Trophoblast cell (in vitro differentiated cells and primary cell): ENCODE data around the gene SMTN.
"Not testable (repeated sequence)": the region's sequence is repeated elsewhere in the genome, so short reads cannot be mapped to it uniquely, and the experiment has no call there.

Source experiments
- DNase-seq, 2 donors: peaks; one replicate each; pipeline ENCODE4 v3.0.0-alpha.2; 2016
- H2AFZ ChIP-seq: 2 replicates; pipeline ENCODE4 v1.6.1; 2013; ENCODE audit warnings: low read length, moderate library complexity, mild to moderate bottlenecking; ENCODE audit not compliant: insufficient read depth, poor library complexity
- H2AK5ac ChIP-seq: 2 replicates; pipeline ENCODE4 v1.6.1; 2013; ENCODE audit warnings: mild to moderate bottlenecking, low read length
- H2BK120ac ChIP-seq: 2 replicates; pipeline ENCODE4 v1.6.1; 2013; ENCODE audit warnings: low read length, mild to moderate bottlenecking, moderate library complexity; ENCODE audit not compliant: insufficient read depth, poor library complexity
- H2BK12ac ChIP-seq: 2 replicates; pipeline ENCODE4 v1.6.1; 2013; ENCODE audit warnings: mild to moderate bottlenecking, low read length, moderate library complexity
- H2BK5ac ChIP-seq: 2 replicates; pipeline ENCODE4 v1.6.1; 2013; ENCODE audit warnings: low read length, low read depth, moderate library complexity, mild to moderate bottlenecking; ENCODE audit not compliant: poor library complexity
- H3K14ac ChIP-seq: 2 replicates; pipeline ENCODE4 v1.6.1; 2013; ENCODE audit warnings: mild to moderate bottlenecking, low read length
- H3K18ac ChIP-seq: 2 replicates; pipeline ENCODE4 v1.6.1; 2013; ENCODE audit warnings: mild to moderate bottlenecking, low read length
- H3K23ac ChIP-seq: 2 replicates; pipeline ENCODE4 v1.6.1; 2013; ENCODE audit warnings: low read length
- H3K27ac ChIP-seq: 2 replicates; pipeline ENCODE4 v1.5.1; 2013; ENCODE audit warnings: low read depth, mild to moderate bottlenecking, inconsistent platforms, low read length, moderate library complexity
- H3K27me3 ChIP-seq: 2 replicates; pipeline ENCODE4 v1.6.1; 2013; ENCODE audit warnings: inconsistent platforms, mild to moderate bottlenecking, low read length, moderate library complexity; ENCODE audit not compliant: insufficient read depth
- H3K36me3 ChIP-seq, 2 experiments: 1 replicate in 1 of 2; 2 replicates in 1 of 2; pipeline ENCODE4 v1.6.1; 2013; ENCODE audit warnings: low read length in 2 of 2, mild to moderate bottlenecking in 2 of 2, moderate library complexity in 1 of 2; ENCODE audit not compliant: insufficient read depth in 2 of 2, control insufficient read depth in 1 of 2
- H3K4ac ChIP-seq: 2 replicates; pipeline ENCODE4 v1.6.1; 2013; ENCODE audit warnings: low read depth, mild to moderate bottlenecking, low read length, moderate library complexity
- H3K4me1 ChIP-seq, 2 experiments: 1 replicate in 1 of 2; 2 replicates in 1 of 2; pipeline ENCODE4 v1.6.1; 2013; ENCODE audit warnings: low read length in 2 of 2, mild to moderate bottlenecking in 2 of 2, moderate library complexity in 1 of 2; ENCODE audit not compliant: insufficient read depth in 2 of 2, control insufficient read depth in 1 of 2
- H3K4me2 ChIP-seq: 2 replicates; pipeline ENCODE4 v1.6.1; 2013; ENCODE audit warnings: inconsistent platforms, mild to moderate bottlenecking, low read length, moderate library complexity
- H3K4me3 ChIP-seq: 2 replicates; pipeline ENCODE4 v1.5.1; 2013; ENCODE audit warnings: mild to moderate bottlenecking, low read depth, low read length, inconsistent platforms
- H3K79me1 ChIP-seq: one replicate; pipeline ENCODE4 v1.6.1; 2013; ENCODE audit warnings: low read length
- H3K79me2 ChIP-seq: 2 replicates; pipeline ENCODE4 v1.6.1; 2013; ENCODE audit warnings: low read length, mild to moderate bottlenecking; ENCODE audit not compliant: control insufficient read depth, insufficient read depth, poor library complexity
- H3K9ac ChIP-seq: 2 replicates; pipeline ENCODE4 v1.6.1; 2013; ENCODE audit warnings: mild to moderate bottlenecking, low read length
- H3K9me3 ChIP-seq: 2 replicates; pipeline ENCODE4 v1.6.1; 2013; ENCODE audit warnings: low read depth, mild to moderate bottlenecking, control low read depth, inconsistent platforms, low read length; ENCODE audit not compliant: insufficient read depth
- H4K12ac ChIP-seq: 2 replicates; pipeline ENCODE4 v1.6.1; 2013; ENCODE audit warnings: low read depth, mild to moderate bottlenecking, low read length, moderate library complexity
- H4K8ac ChIP-seq: 2 replicates; pipeline ENCODE4 v1.6.1; 2013; ENCODE audit warnings: low read depth, mild to moderate bottlenecking, low read length, moderate library complexity
- H4K91ac ChIP-seq: one replicate; pipeline ENCODE4 v1.6.1; 2013; ENCODE audit warnings: low read depth, mild to moderate bottlenecking, low read length, moderate library complexity
- WGBS: extraction: QIAGEN DNeasy Blood & Tissue Kit; methylation state at CpG from one replicate; pipeline ENCODE4 v1.1.7; 2013; ENCODE audit warnings: missing lambda C conversion rate; ENCODE audit not compliant: insufficient read length, insufficient coverage; ENCODE audit errors: extremely low coverage; 5-methylcytosine and 5-hydroxymethylcytosine counted together

The SMTN gene

DNA sequence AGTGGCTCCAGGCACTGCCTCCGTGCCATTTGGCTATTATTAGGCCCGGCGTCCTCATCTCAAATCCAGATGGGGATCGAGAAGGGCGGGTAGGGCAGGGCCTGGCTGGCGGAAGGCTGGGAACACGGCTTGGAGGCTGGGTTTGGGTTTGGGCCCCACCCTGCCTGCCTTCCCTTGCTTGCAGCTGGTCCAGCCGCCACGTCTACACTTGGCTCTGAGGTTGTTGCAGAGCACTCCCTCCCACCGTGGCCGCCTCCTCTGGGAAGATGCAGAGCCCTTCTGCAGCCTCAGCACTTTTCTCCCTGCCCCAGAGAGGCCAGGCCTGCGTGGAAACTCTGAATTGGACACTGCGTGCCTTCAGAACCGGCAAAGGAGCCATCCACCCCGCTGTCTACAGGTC, 5.2 kb upstream of the SMTN start:
- no peak overlapping the region for H3K27ac ChIP-seq
- no peak overlapping the region for H4K91ac ChIP-seq
- no peak for DNase-seq
- no peak overlapping the region for H3K23ac ChIP-seq
- H3K14ac ChIP-seq: no peak overlapping the region
- H3K79me1 ChIP-seq: peaks cover 3% of the 10 kb centered on the region
- H3K4me3 ChIP-seq: no peak overlapping the region
- no peak overlapping the region for H3K4ac ChIP-seq
- H2BK5ac ChIP-seq: no peak overlapping the region
- no peak overlapping the region for H4K8ac ChIP-seq
- no peaks in the 10 kb centered on the region for H3K27me3 ChIP-seq
- no peak overlapping the region for H2BK120ac ChIP-seq
- H4K12ac ChIP-seq: no peak overlapping the region
- no peak overlapping the region for H2AK5ac ChIP-seq
- peaks cover 2% of the 10 kb centered on the region for H3K79me2 ChIP-seq
- H2AFZ ChIP-seq: no peak overlapping the region
- peaks cover 4 to 5% of the 10 kb centered on the region in 2 experiments for H3K4me1 ChIP-seq
- H3K4me2 ChIP-seq: no peak overlapping the region
- no CpG with 5 or more reads among the region's 15 CpGs for whole genome bisulfite sequencing
- no peak overlapping the region for H2BK12ac ChIP-seq
- H3K9ac ChIP-seq: no peak overlapping the region
- H3K18ac ChIP-seq: no peak overlapping the region
- H3K9me3 ChIP-seq: no peaks in the 10 kb centered on the region
- no peaks in the 10 kb centered on the region for H3K36me3 ChIP-seq

GRCh38 chr22:31077681-31078080, 3.4 kb upstream of the SMTN start:
- H3K23ac ChIP-seq: no peak overlapping the region
- peaks cover 14% of the 10 kb centered on the region for H3K79me2 ChIP-seq
- H3K4me2 ChIP-seq: no peak overlapping the region
- H3K9ac ChIP-seq: no peak overlapping the region
- no peak overlapping the region for H3K4ac ChIP-seq
- H2BK120ac ChIP-seq: no peak overlapping the region
- no peak overlapping the region for H3K4me3 ChIP-seq
- no peak overlapping the region for H2BK5ac ChIP-seq
- no peaks in the 10 kb centered on the region for H3K36me3 ChIP-seq
- H3K27ac ChIP-seq: no peak overlapping the region
- no peak overlapping the region for H3K14ac ChIP-seq
- H2AK5ac ChIP-seq: no peak overlapping the region
- peaks cover 15 to 17% of the 10 kb centered on the region in 2 experiments for H3K4me1 ChIP-seq
- no peak overlapping the region for H2AFZ ChIP-seq
- no peak for DNase-seq
- no CpG with 5 or more reads among the region's 6 CpGs for WGBS
- H4K8ac ChIP-seq: no peak overlapping the region
- no peaks in the 10 kb centered on the region for H3K9me3 ChIP-seq
- H4K12ac ChIP-seq: no peak overlapping the region
- no peak overlapping the region for H4K91ac ChIP-seq
- H2BK12ac ChIP-seq: no peak overlapping the region
- no peak overlapping the region for H3K18ac ChIP-seq
- peaks cover 14% of the 10 kb centered on the region for H3K79me1 ChIP-seq
- H3K27me3 ChIP-seq: no peaks in the 10 kb centered on the region

DNA sequence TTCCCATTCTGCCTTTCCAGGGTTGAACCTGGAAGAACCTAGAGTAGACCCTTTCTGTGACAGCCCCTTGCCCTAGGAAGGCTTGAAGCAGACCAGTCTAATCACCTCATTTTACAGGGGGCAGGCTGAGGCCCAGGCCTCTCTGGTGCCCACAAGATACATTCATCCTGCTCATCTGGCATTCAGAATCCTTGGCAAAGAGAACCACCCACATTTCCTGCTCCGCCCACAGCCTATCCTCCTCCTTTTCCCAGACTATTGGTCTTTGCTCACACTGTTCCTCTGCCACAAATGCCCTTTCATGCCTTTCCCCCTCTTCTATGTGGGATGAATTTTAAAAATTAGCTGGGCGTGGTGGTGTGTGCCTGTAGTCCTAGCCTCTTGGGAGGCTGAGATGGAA, 2.7 kb upstream of the SMTN start:
- H3K4me2 ChIP-seq: not testable (repeated sequence)
- no CpG with 5 or more reads among the region's 2 CpGs for WGBS

DNA sequence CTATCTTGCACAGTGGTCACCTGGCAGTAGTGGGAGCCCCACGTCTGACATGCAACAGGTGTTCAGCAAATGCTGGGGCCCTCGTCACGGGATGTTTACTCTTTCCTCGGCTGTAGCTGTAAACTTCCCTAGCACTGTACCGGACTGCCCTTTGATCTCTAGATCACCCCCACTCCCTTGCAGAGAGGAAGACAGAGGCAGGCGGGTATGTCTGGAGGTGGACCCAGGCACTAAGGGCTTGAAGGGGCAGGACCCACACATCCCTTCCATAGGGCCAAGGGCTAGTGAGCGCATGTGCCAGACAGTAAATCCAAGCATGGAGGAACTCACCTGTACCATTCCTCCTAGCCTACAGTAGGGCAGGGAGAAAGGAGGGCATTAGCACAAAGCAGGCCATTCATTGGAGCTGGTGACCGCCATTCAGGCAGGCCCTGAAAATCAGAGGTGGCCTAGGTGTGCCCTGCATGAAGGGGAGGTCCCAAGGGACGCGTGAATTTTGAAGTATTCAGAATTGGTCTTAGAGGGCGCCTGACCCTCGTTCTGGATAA, 1.9 kb upstream of the SMTN start:
- no peak overlapping the region for H3K4ac ChIP-seq

More for the DNA sequence above, 2.7 kb upstream of the SMTN start:
- H3K36me3 ChIP-seq, H4K8ac ChIP-seq, H2BK12ac ChIP-seq, H2AK5ac ChIP-seq, H2AFZ ChIP-seq, H3K14ac ChIP-seq, H2BK5ac ChIP-seq, H3K27ac ChIP-seq, H3K23ac ChIP-seq, H3K4me3 ChIP-seq, H4K91ac ChIP-seq, H2BK120ac ChIP-seq, H3K27me3 ChIP-seq, H3K4ac ChIP-seq, H4K12ac ChIP-seq, H3K18ac ChIP-seq, H3K9ac ChIP-seq, DNase-seq, H3K9me3 ChIP-seq: not testable (repeated sequence)
- H3K79me2 ChIP-seq: peaks cover 14% of the 10 kb centered on the region
- H3K79me1 ChIP-seq: peaks cover 14% of the 10 kb centered on the region
- peaks cover 21 to 23% of the 10 kb centered on the region in 2 experiments for H3K4me1 ChIP-seq

More for the DNA sequence above, 1.9 kb upstream of the SMTN start:
- Histone ChIP-seq H3K27ac (no peak overlapping the region), H3K4me1 (peaks cover 28 to 31% of the 10 kb centered on the region in 2 experiments), H3K9me3 (peaks cover 3% of the 10 kb centered on the region), H4K8ac (no peak overlapping the region), H3K79me1 (peaks cover 14% of the 10 kb centered on the region), H3K4me2 (no peak overlapping the region), H2BK5ac (no peak overlapping the region), H3K14ac (no peak overlapping the region), H3K18ac (no peak overlapping the region), H3K23ac (no peak overlapping the region), H3K4me3 (no peak overlapping the region), H4K12ac (no peak overlapping the region), H3K9ac (no peak overlapping the region), H3K27me3 (no peaks in the 10 kb centered on the region), H3K36me3 (peaks cover 6 to 7% of the 10 kb centered on the region in 2 experiments), H2AK5ac (no peak overlapping the region), H2AFZ (no peak overlapping the region), H2BK12ac (no peak overlapping the region), H3K79me2 (peaks cover 16% of the 10 kb centered on the region), H4K91ac (no peak overlapping the region), H2BK120ac (no peak overlapping the region)
- no CpG with 5 or more reads among the region's 12 CpGs for WGBS
- no peak for DNase-seq
